Trophoblast cell (in vitro differentiated cells and primary cell): ENCODE results near the gene TOR1B.

Experiments
- DNase-seq, 2 donors: peaks; one replicate each; pipeline ENCODE4 v3.0.0-alpha.2; 2016
- H2AFZ ChIP-seq: 2 replicates; pipeline ENCODE4 v1.6.1; 2013; ENCODE audit warnings: low read length, moderate library complexity, mild to moderate bottlenecking; ENCODE audit not compliant: insufficient read depth, poor library complexity
- H2AK5ac ChIP-seq: 2 replicates; pipeline ENCODE4 v1.6.1; 2013; ENCODE audit warnings: mild to moderate bottlenecking, low read length
- H2BK120ac ChIP-seq: 2 replicates; pipeline ENCODE4 v1.6.1; 2013; ENCODE audit warnings: low read length, mild to moderate bottlenecking, moderate library complexity; ENCODE audit not compliant: insufficient read depth, poor library complexity
- H2BK12ac ChIP-seq: 2 replicates; pipeline ENCODE4 v1.6.1; 2013; ENCODE audit warnings: mild to moderate bottlenecking, low read length, moderate library complexity
- H2BK5ac ChIP-seq: 2 replicates; pipeline ENCODE4 v1.6.1; 2013; ENCODE audit warnings: low read length, low read depth, moderate library complexity, mild to moderate bottlenecking; ENCODE audit not compliant: poor library complexity
- H3K14ac ChIP-seq: 2 replicates; pipeline ENCODE4 v1.6.1; 2013; ENCODE audit warnings: mild to moderate bottlenecking, low read length
- H3K18ac ChIP-seq: 2 replicates; pipeline ENCODE4 v1.6.1; 2013; ENCODE audit warnings: mild to moderate bottlenecking, low read length
- H3K23ac ChIP-seq: 2 replicates; pipeline ENCODE4 v1.6.1; 2013; ENCODE audit warnings: low read length
- H3K27ac ChIP-seq: 2 replicates; pipeline ENCODE4 v1.5.1; 2013; ENCODE audit warnings: low read depth, mild to moderate bottlenecking, inconsistent platforms, low read length, moderate library complexity
- H3K27me3 ChIP-seq: 2 replicates; pipeline ENCODE4 v1.6.1; 2013; ENCODE audit warnings: inconsistent platforms, mild to moderate bottlenecking, low read length, moderate library complexity; ENCODE audit not compliant: insufficient read depth
- H3K36me3 ChIP-seq, 2 experiments: 1 replicate in 1 of 2; 2 replicates in 1 of 2; pipeline ENCODE4 v1.6.1; 2013; ENCODE audit warnings: low read length in 2 of 2, mild to moderate bottlenecking in 2 of 2, moderate library complexity in 1 of 2; ENCODE audit not compliant: insufficient read depth in 2 of 2, control insufficient read depth in 1 of 2
- H3K4ac ChIP-seq: 2 replicates; pipeline ENCODE4 v1.6.1; 2013; ENCODE audit warnings: low read depth, mild to moderate bottlenecking, low read length, moderate library complexity
- H3K4me1 ChIP-seq, 2 experiments: 1 replicate in 1 of 2; 2 replicates in 1 of 2; pipeline ENCODE4 v1.6.1; 2013; ENCODE audit warnings: low read length in 2 of 2, mild to moderate bottlenecking in 2 of 2, moderate library complexity in 1 of 2; ENCODE audit not compliant: insufficient read depth in 2 of 2, control insufficient read depth in 1 of 2
- H3K4me2 ChIP-seq: 2 replicates; pipeline ENCODE4 v1.6.1; 2013; ENCODE audit warnings: inconsistent platforms, mild to moderate bottlenecking, low read length, moderate library complexity
- H3K4me3 ChIP-seq: 2 replicates; pipeline ENCODE4 v1.5.1; 2013; ENCODE audit warnings: mild to moderate bottlenecking, low read depth, low read length, inconsistent platforms
- H3K79me1 ChIP-seq: one replicate; pipeline ENCODE4 v1.6.1; 2013; ENCODE audit warnings: low read length
- H3K79me2 ChIP-seq: 2 replicates; pipeline ENCODE4 v1.6.1; 2013; ENCODE audit warnings: low read length, mild to moderate bottlenecking; ENCODE audit not compliant: control insufficient read depth, insufficient read depth, poor library complexity
- H3K9ac ChIP-seq: 2 replicates; pipeline ENCODE4 v1.6.1; 2013; ENCODE audit warnings: mild to moderate bottlenecking, low read length
- H3K9me3 ChIP-seq: 2 replicates; pipeline ENCODE4 v1.6.1; 2013; ENCODE audit warnings: low read depth, mild to moderate bottlenecking, control low read depth, inconsistent platforms, low read length; ENCODE audit not compliant: insufficient read depth
- H4K12ac ChIP-seq: 2 replicates; pipeline ENCODE4 v1.6.1; 2013; ENCODE audit warnings: low read depth, mild to moderate bottlenecking, low read length, moderate library complexity
- H4K8ac ChIP-seq: 2 replicates; pipeline ENCODE4 v1.6.1; 2013; ENCODE audit warnings: low read depth, mild to moderate bottlenecking, low read length, moderate library complexity
- H4K91ac ChIP-seq: one replicate; pipeline ENCODE4 v1.6.1; 2013; ENCODE audit warnings: low read depth, mild to moderate bottlenecking, low read length, moderate library complexity
- WGBS: extraction: QIAGEN DNeasy Blood & Tissue Kit; methylation state at CpG from one replicate; pipeline ENCODE4 v1.1.7; 2013; ENCODE audit warnings: missing lambda C conversion rate; ENCODE audit not compliant: insufficient read length, insufficient coverage; ENCODE audit errors: extremely low coverage; 5-methylcytosine and 5-hydroxymethylcytosine counted together

Gene TOR1B

GRCh38 chr9:129768486-129768885, 34.5 kb upstream of the TOR1B start:
- DNase-seq, result no peak
- no peak overlapping the region for H3K4ac ChIP-seq
- H3K4me1 ChIP-seq, result peaks cover 1% of the 10 kb centered on the region in 2 experiments
- no peak overlapping the region for H3K4me2 ChIP-seq
- no peaks in the 10 kb centered on the region for H3K79me1 ChIP-seq
- H2AK5ac ChIP-seq, result no peak overlapping the region
- H4K8ac ChIP-seq, result no peak overlapping the region
- no peak overlapping the region for H2BK5ac ChIP-seq
- no peak overlapping the region for H3K14ac ChIP-seq
- H3K23ac ChIP-seq, result no peak overlapping the region
- no peaks in the 10 kb centered on the region for H3K36me3 ChIP-seq
- no peak overlapping the region for H3K4me3 ChIP-seq
- H2AFZ ChIP-seq, result no peak overlapping the region
- no peak overlapping the region for H2BK120ac ChIP-seq
- H3K18ac ChIP-seq, result no peak overlapping the region
- no peak overlapping the region for H3K9ac ChIP-seq
- no peaks in the 10 kb centered on the region for H3K9me3 ChIP-seq
- no peaks in the 10 kb centered on the region for H3K79me2 ChIP-seq
- no peak overlapping the region for H4K12ac ChIP-seq
- H4K91ac ChIP-seq, result no peak overlapping the region
- no peak overlapping the region for H3K27ac ChIP-seq
- no peak overlapping the region for H2BK12ac ChIP-seq
- no CpG with 5 or more reads among the region's 6 CpGs for WGBS
- H3K27me3 ChIP-seq, result no peaks in the 10 kb centered on the region

- WGBS, result no CpG with 5 or more reads among the region's 5 CpGs
- no peak overlapping the region for H2AK5ac ChIP-seq
- H2BK12ac ChIP-seq, result no peak overlapping the region
- H3K79me2 ChIP-seq, result no peaks in the 10 kb centered on the region
- H2BK120ac ChIP-seq, result no peak overlapping the region
- H3K4ac ChIP-seq, result no peak overlapping the region
- no peaks in the 10 kb centered on the region for H3K4me1 ChIP-seq
- H3K27me3 ChIP-seq, result no peaks in the 10 kb centered on the region
- no peak overlapping the region for H4K8ac ChIP-seq
- H4K12ac ChIP-seq, result no peak overlapping the region
- no peaks in the 10 kb centered on the region for H3K9me3 ChIP-seq
- H3K36me3 ChIP-seq, result no peaks in the 10 kb centered on the region
- no peak overlapping the region for H3K9ac ChIP-seq
- no peak overlapping the region for H2BK5ac ChIP-seq
- H3K4me3 ChIP-seq, result no peak overlapping the region
- H2AFZ ChIP-seq, result no peak overlapping the region
- no peak overlapping the region for H3K23ac ChIP-seq
- no peak overlapping the region for H3K18ac ChIP-seq
- no peak overlapping the region for H3K27ac ChIP-seq
- H4K91ac ChIP-seq, result no peak overlapping the region
- no peak overlapping the region for H3K14ac ChIP-seq
- no peak for DNase-seq
- no peaks in the 10 kb centered on the region for H3K79me1 ChIP-seq
- no peak overlapping the region for H3K4me2 ChIP-seq
Observed at GRCh38 chr9:129769669-129770068, 33.3 kb upstream of the TOR1B start.

- Histone ChIP-seq H3K4me1 (no peaks in the 10 kb centered on the region), H3K9ac (no peak overlapping the region), H2AK5ac (no peak overlapping the region), H3K79me2 (no peaks in the 10 kb centered on the region), H2AFZ (no peak overlapping the region), H3K79me1 (no peaks in the 10 kb centered on the region), H3K14ac (no peak overlapping the region), H3K4me3 (no peak overlapping the region), H3K4me2 (no peak overlapping the region), H2BK5ac (no peak overlapping the region), H2BK120ac (no peak overlapping the region), H3K9me3 (no peaks in the 10 kb centered on the region), H4K12ac (no peak overlapping the region), H3K18ac (no peak overlapping the region), H4K91ac (no peak overlapping the region), H4K8ac (no peak overlapping the region), H3K27me3 (no peaks in the 10 kb centered on the region), H3K4ac (no peak overlapping the region), H2BK12ac (no peak overlapping the region), H3K36me3 (no peaks in the 10 kb centered on the region), H3K27ac (no peak overlapping the region), H3K23ac (no peak overlapping the region)
- WGBS, result no CpG with 5 or more reads among the region's 5 CpGs
- DNase-seq, result no peak
Observed at GRCh38 chr9:129770741-129771140, 32.2 kb upstream of the TOR1B start.

GRCh38 chr9:129773262-129774048, 29.5 kb upstream of the TOR1B start:
- no peak overlapping the region for H2AFZ ChIP-seq
- no peak overlapping the region for H3K4me3 ChIP-seq
- H3K4me1 ChIP-seq, result peaks cover 11 to 12% of the 10 kb centered on the region in 2 experiments
- no peaks in the 10 kb centered on the region for H3K27me3 ChIP-seq
- H3K4ac ChIP-seq, result no peak overlapping the region
- no peaks in the 10 kb centered on the region for H3K36me3 ChIP-seq
- no CpG with 5 or more reads among the region's 10 CpGs for WGBS
- no peak overlapping the region for H3K9ac ChIP-seq
- no peaks in the 10 kb centered on the region for H3K9me3 ChIP-seq
- H4K91ac ChIP-seq, result no peak overlapping the region
- no peak overlapping the region for H2BK12ac ChIP-seq
- no peak overlapping the region for H3K27ac ChIP-seq
- H3K4me2 ChIP-seq, result no peak overlapping the region
- no peak overlapping the region for H4K12ac ChIP-seq
- peak; percentile 27 to 41 for DNase-seq
- H4K8ac ChIP-seq, result no peak overlapping the region
- no peak overlapping the region for H3K14ac ChIP-seq
- H3K79me1 ChIP-seq, result peaks cover 6% of the 10 kb centered on the region
- H2BK120ac ChIP-seq, result no peak overlapping the region
- no peak overlapping the region for H2AK5ac ChIP-seq
- H3K23ac ChIP-seq, result no peak overlapping the region
- no peaks in the 10 kb centered on the region for H3K79me2 ChIP-seq
- no peak overlapping the region for H3K18ac ChIP-seq
- H2BK5ac ChIP-seq, result no peak overlapping the region
